ENCODE results near the gene LSAMP. TPM values are rescaled to one million over a fixed set of nuclear protein-coding genes. Genes with fewer than 3 reads are reported as not detected.

LSAMP gene
- total and polyA plus RNA-seq, 2 of the 8 experiments (the other 6 are each of a cell fraction or from before 2014, with no cell fraction given): 1.8 to 5.7 TPM

DNA sequence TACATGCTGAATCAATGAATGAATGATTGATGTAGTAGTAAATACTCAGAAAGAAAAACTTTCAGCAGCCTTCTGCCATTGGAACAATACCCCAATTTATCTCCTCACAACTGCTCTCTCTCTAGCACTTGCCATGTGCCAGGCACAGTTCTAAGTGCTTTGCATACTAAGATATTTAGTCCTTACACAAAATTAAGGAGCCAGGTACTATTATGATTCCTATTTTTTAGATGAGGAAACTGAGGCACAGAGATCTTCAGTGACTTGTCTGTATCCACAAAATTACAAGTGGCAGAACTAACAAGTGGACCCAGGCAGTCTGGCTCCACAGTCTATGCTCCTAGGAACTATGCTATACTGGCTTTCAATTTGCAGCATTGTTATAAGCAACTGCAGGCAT lies 279.2 kb downstream of the LSAMP start:
- H4K20me1 ChIP-seq (replicated peaks in 1 of 2; ENCODE audit: control insufficient read depth in 1 of 2, insufficient read depth in 2 of 2, low read length in 2 of 2): no peaks in the 10 kb centered on the region
- no peak overlapping the region for H3K27ac ChIP-seq (ENCODE audit: low read depth, low read length)
- H3K36me3 ChIP-seq (ENCODE audit: control insufficient read depth in 2 of 4, insufficient read depth in 4 of 4, low read length in 3 of 4): no peaks in the 10 kb centered on the region
- ChIA-PET CTCF (ENCODE audit: partially characterized antibody) (no interaction called here), POLR2A (ENCODE audit: partially characterized antibody) (no interaction called here)
- H4K5ac ChIP-seq (ENCODE audit: insufficient read length, low read depth, low read length): no peak overlapping the region
- H2BK5ac ChIP-seq (ENCODE audit: low read depth, low read length): no peak overlapping the region
- no peak overlapping the region for H3K4ac ChIP-seq (replicated peaks; ENCODE audit: insufficient read length, low read depth, low read length)
- TF ChIP-seq MAFK (IDR thresholded peaks at IDR 0.05; ENCODE audit: low read depth, low read length): no peak
- no peak for TF ChIP-seq CBX5 (IDR thresholded peaks at IDR 0.05; ENCODE audit: low read depth, low read length)
- TF ChIP-seq, protein P1, sequence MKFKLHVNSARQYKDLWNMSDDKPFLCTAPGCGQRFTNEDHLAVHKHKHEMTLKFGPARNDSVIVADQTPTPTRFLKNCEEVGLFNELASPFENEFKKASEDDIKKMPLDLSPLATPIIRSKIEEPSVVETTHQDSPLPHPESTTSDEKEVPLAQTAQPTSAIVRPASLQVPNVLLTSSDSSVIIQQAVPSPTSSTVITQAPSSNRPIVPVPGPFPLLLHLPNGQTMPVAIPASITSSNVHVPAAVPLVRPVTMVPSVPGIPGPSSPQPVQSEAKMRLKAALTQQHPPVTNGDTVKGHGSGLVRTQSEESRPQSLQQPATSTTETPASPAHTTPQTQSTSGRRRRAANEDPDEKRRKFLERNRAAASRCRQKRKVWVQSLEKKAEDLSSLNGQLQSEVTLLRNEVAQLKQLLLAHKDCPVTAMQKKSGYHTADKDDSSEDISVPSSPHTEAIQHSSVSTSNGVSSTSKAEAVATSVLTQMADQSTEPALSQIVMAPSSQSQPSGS (IDR thresholded peaks at IDR 0.05; ENCODE audit: low read length): no peak
- no peak for TF ChIP-seq BACH1 (IDR thresholded peaks at IDR 0.05; ENCODE audit: low read length)
- TF ChIP-seq HDAC6 (IDR thresholded peaks at IDR 0.05; ENCODE audit: low read depth, low read length): no peak
- no peak for TF ChIP-seq TCF12 (IDR thresholded peaks at IDR 0.05; ENCODE audit: low read depth, low read length)
- TF ChIP-seq, protein P2, sequence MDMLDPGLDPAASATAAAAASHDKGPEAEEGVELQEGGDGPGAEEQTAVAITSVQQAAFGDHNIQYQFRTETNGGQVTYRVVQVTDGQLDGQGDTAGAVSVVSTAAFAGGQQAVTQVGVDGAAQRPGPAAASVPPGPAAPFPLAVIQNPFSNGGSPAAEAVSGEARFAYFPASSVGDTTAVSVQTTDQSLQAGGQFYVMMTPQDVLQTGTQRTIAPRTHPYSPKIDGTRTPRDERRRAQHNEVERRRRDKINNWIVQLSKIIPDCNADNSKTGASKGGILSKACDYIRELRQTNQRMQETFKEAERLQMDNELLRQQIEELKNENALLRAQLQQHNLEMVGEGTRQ (IDR thresholded peaks at IDR 0.05; ENCODE audit: low read length): no peak
- TF ChIP-seq RNF2 (IDR thresholded peaks at IDR 0.05; ENCODE audit: borderline replicate concordance, low read depth, low read length, missing control alignments, poor library complexity, severe bottlenecking): no peak
- no peak for TF ChIP-seq CHD1 (IDR thresholded peaks at IDR 0.05; ENCODE audit: low read depth, low read length)
- TF ChIP-seq EP300 (IDR thresholded peaks at IDR 0.05; ENCODE audit: borderline replicate concordance in 1 of 2, low read depth in 2 of 2, low read length in 2 of 2): no peak
- no peak for TF ChIP-seq CBX8 (IDR thresholded peaks at IDR 0.05; ENCODE audit: borderline replicate concordance, low read depth, low read length)
- no peak overlapping the region for H2BK20ac ChIP-seq (ENCODE audit: low read length)
- no peak overlapping the region for H2BK120ac ChIP-seq (replicated peaks; ENCODE audit: low read depth, low read length)
- H2AFZ ChIP-seq (ENCODE audit: low read length): no peak overlapping the region
- H2AK5ac ChIP-seq (ENCODE audit: low read depth, low read length): no peak overlapping the region
- no peak overlapping the region for H3K23ac ChIP-seq (ENCODE audit: insufficient read length)
- H3K4me3 ChIP-seq (ENCODE audit: extremely low read depth in 1 of 4, insufficient read depth in 2 of 4, low read depth in 3 of 4, low read length in 4 of 4): no peak overlapping the region
- no peak overlapping the region for H4K91ac ChIP-seq (replicated peaks; ENCODE audit: insufficient read length, low read length)
- no peak overlapping the region for H4K8ac ChIP-seq (ENCODE audit: extremely low read depth, insufficient read depth, low read length)
- no peak overlapping the region for H3K56ac ChIP-seq (replicated peaks; ENCODE audit: insufficient read length, low read depth, low read length)
- H3K79me1 ChIP-seq (ENCODE audit: low read depth, low read length): no peaks in the 10 kb centered on the region
- H3K14ac ChIP-seq (ENCODE audit: insufficient read length): no peak overlapping the region
- DNase-seq (ENCODE audit: low read depth in 1 of 2, low spot score in 2 of 2) (no peak), FAIRE-seq (no peak)
- no peaks in the 10 kb centered on the region; a peak in 1 of 7 replicates for H3K4me1 ChIP-seq (replicated peaks in 1 of 4; ENCODE audit: control insufficient read depth in 3 of 4, insufficient read depth in 4 of 4, low read length in 3 of 4)
- no peak overlapping the region for H2BK15ac ChIP-seq (ENCODE audit: low read length)
- no peaks in the 10 kb centered on the region for H3K23me2 ChIP-seq (ENCODE audit: low read depth, low read length)
- no peak overlapping the region for H3K9ac ChIP-seq (replicated peaks in 1 of 4; ENCODE audit: extremely low read depth in 1 of 4, low read depth in 3 of 4, low read length in 3 of 4)
- no peak overlapping the region for H3K18ac ChIP-seq (ENCODE audit: extremely low read depth, low read length)
- no peak overlapping the region for H3K4me2 ChIP-seq (ENCODE audit: insufficient read depth in 1 of 2, low read depth in 2 of 2, low read length in 2 of 2)
- H3K27me3 ChIP-seq (replicated peaks in 1 of 4; ENCODE audit: control insufficient read depth in 3 of 4, extremely low read depth in 1 of 4, insufficient read depth in 3 of 4, low read length in 3 of 4): no peaks in the 10 kb centered on the region
- H2BK12ac ChIP-seq (ENCODE audit: low read depth, low read length): no peak overlapping the region
- no peaks in the 10 kb centered on the region for H3K9me3 ChIP-seq (ENCODE audit: insufficient read depth in 2 of 2, low read depth in 1 of 2, low read length in 1 of 2)
- no peaks in the 10 kb centered on the region for H3K79me2 ChIP-seq (ENCODE audit: control insufficient read depth in 1 of 2, insufficient read depth in 2 of 2, low read length in 2 of 2)

All from H1 (cell line).